Measurements from ENCODE around the gene DSCAML1.

Gene DSCAML1

DNA sequence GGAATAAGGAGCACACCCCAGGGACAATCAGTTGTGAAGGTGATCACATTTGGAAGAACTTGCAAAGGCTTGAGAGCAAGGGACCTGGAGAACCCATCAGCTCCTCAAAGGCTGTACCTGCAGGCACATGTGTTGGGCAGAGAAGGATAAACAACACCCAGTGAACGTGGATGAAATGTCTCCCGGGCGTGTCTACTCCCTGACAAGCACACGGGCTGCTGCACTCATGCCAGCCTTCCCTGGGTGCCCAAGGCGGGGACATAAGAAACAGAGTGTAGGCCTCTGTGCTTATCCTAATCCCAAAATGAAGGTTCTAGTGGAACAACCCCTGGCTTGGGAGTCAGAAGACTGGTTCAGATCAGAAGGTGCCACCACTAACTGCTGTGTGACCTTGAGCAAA lies 46.7 kb downstream of the DSCAML1 start:
- DNase-seq = no peak

DNA sequence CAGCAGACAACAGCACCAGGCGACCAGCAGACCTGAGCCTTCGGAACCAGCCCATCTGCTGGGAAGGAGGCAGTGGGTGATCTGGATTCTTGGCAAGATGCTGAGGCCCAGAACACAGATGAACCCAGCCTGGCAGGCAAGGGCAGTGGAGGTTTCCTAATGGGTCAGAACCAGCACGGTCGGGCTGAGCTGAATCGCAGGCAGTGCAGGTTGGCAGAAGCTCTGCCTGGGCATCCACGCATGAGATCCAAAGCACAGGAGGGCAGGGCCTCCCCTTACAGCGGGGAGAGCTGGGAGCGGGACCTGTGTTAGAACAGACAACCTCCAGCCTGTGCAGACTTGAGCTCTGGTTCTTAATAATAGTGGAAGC lies 47.5 kb downstream of the DSCAML1 start:
- no peak for DNase-seq

DNA sequence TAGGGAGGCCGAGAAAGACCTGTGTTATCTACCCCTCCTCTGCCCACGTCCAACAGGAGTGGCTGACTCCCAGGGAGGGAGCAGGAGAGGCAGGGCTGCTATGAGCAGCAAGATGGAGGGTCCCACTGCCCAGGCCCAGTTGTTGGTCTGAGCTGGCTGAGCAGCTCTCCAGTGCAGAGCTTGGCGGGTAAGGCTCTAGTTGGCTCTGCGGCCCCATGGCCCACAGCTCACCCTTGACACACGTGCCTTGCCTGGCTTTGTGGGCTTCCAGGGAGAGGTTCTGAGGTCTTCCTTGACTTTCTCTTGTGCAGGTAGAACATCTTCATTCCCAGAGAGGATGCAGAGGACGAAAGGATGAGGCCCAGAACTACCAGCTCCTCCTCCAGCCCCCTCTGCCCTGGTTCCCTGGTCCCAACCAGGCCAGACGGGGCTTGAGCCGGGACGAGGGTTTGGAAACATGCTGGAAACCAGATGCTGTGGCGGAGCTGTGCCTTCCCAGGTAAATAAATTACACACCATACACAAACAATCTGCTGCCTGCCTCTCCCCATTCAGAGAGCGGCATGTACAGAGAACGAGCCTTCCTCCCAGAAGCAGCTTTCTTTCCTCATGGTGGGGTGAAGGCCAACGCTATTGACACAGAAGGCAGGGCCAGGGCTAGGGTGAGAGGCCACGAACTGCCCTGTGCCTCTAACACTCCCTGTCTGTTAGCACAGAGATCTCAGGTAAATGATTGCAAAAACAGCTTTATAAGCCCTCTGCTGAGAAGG lies 48.1 kb downstream of the DSCAML1 start:
- DNase-seq = no peak

- no peak for DNase-seq
Observed at GRCh38 chr11:117747892-117748291, 49.1 kb downstream of the DSCAML1 start.

- DNase-seq = no peak
Observed at GRCh38 chr11:117745346-117745745, 51.7 kb downstream of the DSCAML1 start.

- no peak for DNase-seq
Observed at GRCh38 chr11:117744471-117745150, 52.4 kb downstream of the DSCAML1 start.

- DNase-seq = peak in 1 of 2 experiments; percentile 26
Observed at GRCh38 chr11:117743121-117743815, 53.7 kb downstream of the DSCAML1 start.

DNA sequence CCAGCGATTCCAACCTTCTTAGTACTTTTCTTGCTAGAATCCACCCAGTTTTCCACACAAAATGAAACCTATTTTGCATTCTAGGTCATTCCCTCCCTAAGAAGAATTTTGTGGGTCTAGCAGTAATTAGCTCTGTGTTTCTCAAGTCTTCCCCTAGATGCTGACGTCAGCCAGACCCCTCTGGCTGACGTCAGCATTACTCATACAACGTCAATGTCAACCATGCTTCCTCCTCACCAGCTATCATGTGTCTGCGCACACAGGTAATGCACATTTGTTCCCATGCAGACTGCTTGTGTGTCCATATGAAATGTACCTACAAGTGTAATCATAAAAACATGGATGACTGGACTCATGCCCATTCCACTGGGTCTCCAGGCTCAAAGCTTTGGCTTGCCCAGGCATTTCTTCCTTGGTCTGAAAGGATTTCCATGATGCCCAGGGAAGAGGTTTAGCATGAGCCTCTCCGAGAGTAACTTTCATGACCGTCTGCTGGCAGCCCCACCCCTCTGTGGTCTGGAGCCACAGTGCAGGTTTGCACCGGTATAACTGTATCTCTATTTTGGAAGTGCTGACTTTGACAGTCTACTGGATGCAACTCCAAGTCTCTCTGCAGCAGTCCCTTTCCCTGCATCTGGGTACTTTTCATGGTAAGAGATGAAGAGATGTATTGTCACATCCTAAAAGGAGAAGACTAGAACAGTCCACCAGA lies 58.6 kb downstream of the DSCAML1 start:
- DNase-seq = no peak

GRCh38 chr11:117735350-117735977 lies 61.6 kb downstream of the DSCAML1 start:
- no peak for DNase-seq

GRCh38 chr11:117734601-117735024 lies 62.4 kb downstream of the DSCAML1 start:
- no peak for DNase-seq

GRCh38 chr11:117733316-117733715 lies 63.7 kb downstream of the DSCAML1 start:
- DNase-seq = no peak

DNA sequence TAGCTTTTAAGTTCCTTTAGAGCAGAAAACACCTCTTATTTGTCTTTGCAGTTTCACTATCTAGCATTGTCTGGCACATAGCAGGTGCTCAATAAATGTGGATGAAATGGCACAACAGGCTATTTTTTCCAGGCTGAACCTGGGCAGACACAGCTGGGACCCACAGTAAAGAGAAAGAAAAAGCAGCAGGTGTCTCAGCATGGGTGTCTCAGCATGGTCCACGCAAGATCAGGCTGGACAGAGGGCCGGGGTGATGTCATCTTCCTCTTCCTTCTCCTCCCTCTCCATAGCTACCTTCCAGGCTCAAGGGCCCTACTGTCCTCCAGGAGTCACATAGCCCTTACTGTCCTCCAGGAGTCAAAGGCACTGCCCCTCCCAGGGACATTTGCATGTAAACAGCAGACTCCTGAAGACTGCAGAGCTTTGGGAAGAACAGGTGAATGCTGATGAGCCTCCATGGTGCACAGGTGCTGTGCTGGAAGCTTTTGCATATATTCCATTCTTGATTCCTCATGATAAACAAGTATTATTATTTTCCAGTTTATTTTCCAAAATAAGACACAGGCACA lies 65.2 kb downstream of the DSCAML1 start:
- DNase-seq = no peak

DNA sequence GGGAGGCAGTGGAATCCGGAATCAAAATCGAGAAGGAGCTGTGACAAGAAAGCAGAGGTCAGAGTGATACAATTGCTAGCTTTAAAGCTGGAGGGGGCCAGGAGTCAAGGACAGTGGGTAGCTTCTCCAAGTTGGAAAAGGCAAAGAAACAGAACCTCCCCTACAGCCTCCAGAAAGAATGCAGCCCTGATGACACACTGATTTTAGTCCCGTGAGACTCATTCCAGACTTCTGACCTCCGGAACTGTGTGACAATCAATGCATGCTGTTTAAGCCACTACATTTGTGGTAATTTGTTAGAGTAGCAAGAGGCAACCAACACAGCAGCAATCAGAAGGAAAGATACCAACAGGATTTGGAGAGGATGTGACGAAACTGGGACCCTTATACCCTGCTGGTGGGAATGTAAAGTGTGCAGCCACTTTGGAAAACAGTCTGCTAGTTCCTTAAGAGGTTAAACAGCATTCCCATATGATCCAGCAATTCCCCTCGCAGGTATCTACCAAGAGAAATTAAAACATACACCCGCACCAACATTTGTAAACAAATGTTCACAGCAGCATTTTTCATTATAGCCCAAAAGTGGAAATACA lies 66.7 kb downstream of the DSCAML1 start:
- no peak for DNase-seq

DNA sequence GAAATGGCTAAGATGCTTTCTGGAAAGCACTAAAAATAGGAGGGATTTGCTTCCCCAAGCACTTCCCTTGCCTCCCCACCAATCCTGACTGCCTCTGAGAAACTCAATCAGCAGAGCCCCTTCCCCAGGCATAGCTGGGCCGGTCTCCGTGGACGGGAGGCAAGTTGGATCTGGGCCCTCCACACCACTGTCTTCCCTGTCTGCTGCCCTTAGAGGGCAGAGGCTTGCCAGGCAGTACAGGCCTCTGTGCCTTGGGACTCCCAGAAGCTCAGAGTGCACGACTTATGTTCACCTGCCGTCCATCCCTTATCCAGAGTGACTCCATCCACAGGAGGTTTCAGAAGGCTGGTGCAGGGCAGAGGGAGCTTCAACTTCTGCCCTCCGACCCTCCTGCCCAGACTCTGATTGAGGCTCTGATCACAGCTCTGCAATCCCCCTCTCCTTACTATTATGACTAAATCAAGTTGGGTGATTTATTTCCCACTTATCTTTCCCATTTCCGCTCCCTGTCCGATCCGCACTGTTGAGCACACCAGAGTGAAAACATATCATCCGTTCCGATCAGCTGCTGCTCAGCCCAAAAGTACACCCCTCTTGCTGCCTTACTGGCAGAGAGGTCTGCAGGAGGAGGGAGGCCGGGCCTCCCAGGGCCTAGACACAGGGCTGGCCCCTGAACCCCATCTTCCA lies 71.8 kb downstream of the DSCAML1 start:
- peak; percentile 29 to 32 for DNase-seq

DNA sequence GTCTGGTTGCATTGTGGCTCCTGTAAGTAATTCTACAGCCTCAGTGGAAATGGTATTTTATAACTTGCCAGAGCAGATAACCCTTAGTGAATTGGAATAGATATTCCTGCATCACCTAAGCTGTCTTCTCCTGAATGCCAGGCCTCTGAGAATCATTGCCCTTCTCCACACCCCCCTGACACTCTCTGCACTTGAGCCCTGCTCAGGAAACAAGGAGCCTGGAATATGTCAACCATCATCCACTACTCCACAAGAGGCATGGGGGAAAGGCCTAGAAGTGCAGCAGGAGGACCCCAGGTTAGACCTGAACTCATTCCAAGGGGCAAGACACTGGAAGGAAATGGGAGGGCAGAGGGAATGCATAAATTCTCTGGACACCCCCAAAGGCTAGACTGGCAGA lies 72.4 kb downstream of the DSCAML1 start:
- no peak for DNase-seq

- no peak for DNase-seq
Observed at GRCh38 chr11:117724104-117724503, 72.9 kb downstream of the DSCAML1 start.

GRCh38 chr11:117723277-117724024 lies 73.6 kb downstream of the DSCAML1 start:
- no peak for DNase-seq

GRCh38 chr11:117722082-117722481 lies 74.9 kb downstream of the DSCAML1 start:
- no peak for DNase-seq

GRCh38 chr11:117720061-117720511 lies 76.9 kb downstream of the DSCAML1 start:
- DNase-seq = no peak

GRCh38 chr11:117719480-117719879 lies 77.5 kb downstream of the DSCAML1 start:
- no peak for DNase-seq
